Measurements from ENCODE around the gene CSF2. TPM values are rescaled to one million over a fixed set of nuclear protein-coding genes. Genes with fewer than 3 reads are reported as not detected.
"Not testable (repeated sequence)": the region's sequence is repeated elsewhere in the genome, so short reads cannot be mapped to it uniquely, and the experiment has no call there.

Gene CSF2
- total RNA-seq, 1 donor from 2014 or later: not detected

DNA sequence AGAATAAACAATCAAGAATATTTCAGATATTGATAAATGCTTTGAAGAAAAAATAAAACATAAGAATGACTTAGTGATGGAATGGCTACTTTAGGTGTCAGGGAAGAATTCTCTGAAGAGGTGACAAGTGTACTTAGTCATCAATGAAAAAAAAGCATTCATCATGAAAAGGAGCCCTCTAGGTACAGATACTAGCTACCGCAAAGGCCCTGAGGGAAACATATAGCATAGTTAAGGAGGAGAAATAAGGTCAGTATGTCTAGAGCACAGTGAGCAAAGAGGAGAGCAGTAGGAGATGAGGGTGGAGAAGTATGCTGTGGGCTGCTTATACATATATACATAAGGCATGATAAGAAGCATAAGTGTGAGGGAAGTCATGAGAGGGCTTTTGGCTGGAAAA is 41.8 kb downstream of the CSF2 start:
- TF ChIP-seq, protein P1, sequence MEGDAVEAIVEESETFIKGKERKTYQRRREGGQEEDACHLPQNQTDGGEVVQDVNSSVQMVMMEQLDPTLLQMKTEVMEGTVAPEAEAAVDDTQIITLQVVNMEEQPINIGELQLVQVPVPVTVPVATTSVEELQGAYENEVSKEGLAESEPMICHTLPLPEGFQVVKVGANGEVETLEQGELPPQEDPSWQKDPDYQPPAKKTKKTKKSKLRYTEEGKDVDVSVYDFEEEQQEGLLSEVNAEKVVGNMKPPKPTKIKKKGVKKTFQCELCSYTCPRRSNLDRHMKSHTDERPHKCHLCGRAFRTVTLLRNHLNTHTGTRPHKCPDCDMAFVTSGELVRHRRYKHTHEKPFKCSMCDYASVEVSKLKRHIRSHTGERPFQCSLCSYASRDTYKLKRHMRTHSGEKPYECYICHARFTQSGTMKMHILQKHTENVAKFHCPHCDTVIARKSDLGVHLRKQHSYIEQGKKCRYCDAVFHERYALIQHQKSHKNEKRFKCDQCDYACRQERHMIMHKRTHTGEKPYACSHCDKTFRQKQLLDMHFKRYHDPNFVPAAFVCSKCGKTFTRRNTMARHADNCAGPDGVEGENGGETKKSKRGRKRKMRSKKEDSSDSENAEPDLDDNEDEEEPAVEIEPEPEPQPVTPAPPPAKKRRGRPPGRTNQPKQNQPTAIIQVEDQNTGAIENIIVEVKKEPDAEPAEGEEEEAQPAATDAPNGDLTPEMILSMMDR (conservative IDR thresholded peaks at IDR 0.05): no peak
- no peak overlapping the region for H3K4me3 Mint-ChIP-seq
- peaks cover 6% of the 10 kb centered on the region for H3K27me3 Mint-ChIP-seq

DNA sequence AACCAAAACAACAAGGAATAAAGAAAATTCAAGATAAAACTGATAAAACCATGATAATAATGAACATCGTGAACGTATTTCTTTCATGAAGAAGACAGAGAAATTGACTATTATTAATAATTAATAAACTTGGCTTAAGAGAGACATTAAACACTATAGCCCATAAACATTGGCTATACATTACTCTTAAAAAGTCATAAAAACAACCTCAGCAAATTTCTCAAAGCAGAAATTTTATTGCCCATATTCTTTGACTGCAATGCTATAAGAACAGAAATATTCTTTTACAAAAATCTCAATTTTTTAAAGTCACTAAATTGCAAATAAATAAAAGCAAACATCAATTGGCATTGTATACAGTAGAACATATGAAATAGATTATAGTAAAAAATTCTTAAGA is 42.5 kb downstream of the CSF2 start:
- H3K4me1 Mint-ChIP-seq (ENCODE audit: unreplicated experiment): no peaks in the 10 kb centered on the region
- no peak for DNase-seq (ENCODE audit: extremely low spot score, unreplicated experiment)
- TF ChIP-seq, protein P1 (conservative IDR thresholded peaks at IDR 0.05): no peak

More for the DNA sequence above, 41.8 kb downstream of the CSF2 start:
- no peaks in the 10 kb centered on the region for H3K9me3 Mint-ChIP-seq
- no peaks in the 10 kb centered on the region for H3K36me3 Mint-ChIP-seq
- no peak overlapping the region for H3K27ac Mint-ChIP-seq
- no peak for DNase-seq (ENCODE audit: extremely low spot score, unreplicated experiment)
- H3K4me1 Mint-ChIP-seq (ENCODE audit: unreplicated experiment): no peaks in the 10 kb centered on the region

DNA sequence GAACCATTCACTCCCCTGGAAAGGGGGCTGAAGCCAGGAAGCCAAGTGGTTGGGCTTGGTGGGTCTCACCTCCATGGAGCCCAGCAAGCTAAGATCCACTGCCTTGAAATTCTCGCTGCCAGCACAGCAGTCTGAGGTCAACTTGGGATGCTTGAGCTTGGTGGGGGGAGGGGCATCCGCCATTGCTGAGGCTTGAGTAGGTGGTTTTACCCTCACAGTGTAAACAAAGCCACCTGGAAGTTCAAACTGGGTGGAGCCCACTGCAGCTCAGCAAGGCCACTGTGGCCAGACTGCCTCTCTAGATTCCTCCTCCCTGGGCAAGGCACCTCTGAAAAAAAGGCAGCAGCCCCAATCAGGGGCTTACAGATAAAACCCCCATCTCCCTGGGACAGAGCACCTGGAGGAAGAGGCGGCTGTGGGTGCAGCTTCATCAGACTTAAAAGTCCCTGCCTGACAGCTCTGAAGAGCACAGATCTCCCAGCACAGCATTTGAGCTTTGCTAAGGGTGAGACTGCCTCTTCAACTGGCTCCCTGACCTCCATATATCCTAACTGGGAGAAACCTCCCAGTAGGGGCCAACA is 43.4 kb downstream of the CSF2 start:
- not testable (repeated sequence) for H3K4me3 Mint-ChIP-seq; DNase-seq (ENCODE audit: extremely low spot score, unreplicated experiment)

More for the DNA sequence above, 42.5 kb downstream of the CSF2 start:
- Mint-ChIP-seq H3K27ac (no peak overlapping the region), H3K9me3 (no peaks in the 10 kb centered on the region), H3K27me3 (peaks cover 13% of the 10 kb centered on the region), H3K36me3 (no peaks in the 10 kb centered on the region), H3K4me3 (no peak overlapping the region)

DNA sequence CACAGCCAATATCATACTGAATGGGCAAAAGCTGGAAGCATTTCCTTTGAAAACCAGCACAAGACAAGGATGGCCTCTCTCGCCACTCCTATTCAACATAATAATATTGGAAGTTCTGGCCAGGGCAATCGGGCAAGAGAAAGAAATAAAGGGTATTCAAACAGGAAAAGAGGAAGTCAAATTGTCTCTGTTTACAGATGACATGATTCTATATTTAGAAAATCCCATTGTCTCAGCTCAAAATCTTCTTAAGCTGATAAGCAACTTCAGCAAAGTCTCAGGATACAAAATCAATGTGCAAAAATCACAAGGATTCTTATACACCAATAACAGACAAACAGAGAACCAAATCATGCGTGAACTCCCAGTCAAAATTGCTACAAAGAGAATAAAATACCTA is 47.1 kb downstream of the CSF2 start:
- not testable (repeated sequence) for H3K36me3 Mint-ChIP-seq; H3K27ac Mint-ChIP-seq; H3K4me1 Mint-ChIP-seq (ENCODE audit: unreplicated experiment); H3K4me3 Mint-ChIP-seq; DNase-seq (ENCODE audit: extremely low spot score, unreplicated experiment); H3K9me3 Mint-ChIP-seq
- peaks cover 28% of the 10 kb centered on the region for H3K27me3 Mint-ChIP-seq

More for the DNA sequence above, 43.4 kb downstream of the CSF2 start:
- not testable (repeated sequence) for H3K4me1 Mint-ChIP-seq (ENCODE audit: unreplicated experiment); H3K36me3 Mint-ChIP-seq; H3K9me3 Mint-ChIP-seq; H3K27ac Mint-ChIP-seq
- peaks cover 20% of the 10 kb centered on the region for H3K27me3 Mint-ChIP-seq

DNA sequence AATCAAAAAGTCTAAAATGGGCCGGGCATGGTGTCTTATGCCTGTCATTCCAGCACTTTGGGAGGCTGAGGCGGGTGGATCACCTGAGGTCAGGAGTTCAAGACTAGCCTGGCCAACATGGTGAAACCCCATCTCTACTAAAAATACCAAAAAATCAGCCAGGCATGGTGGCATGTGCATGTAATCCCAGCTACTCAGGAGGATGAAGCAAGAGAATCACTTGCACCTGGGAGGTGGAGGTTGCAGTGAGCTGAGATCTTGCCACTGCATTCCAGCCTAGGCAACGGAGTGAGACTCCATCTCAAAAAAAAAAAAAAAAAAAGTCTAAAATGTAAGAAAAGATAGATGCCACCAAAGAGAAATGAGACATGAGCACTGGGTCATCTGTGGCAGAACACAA is 49.4 kb downstream of the CSF2 start:
- DNase-seq (ENCODE audit: extremely low spot score, unreplicated experiment); H3K4me3 Mint-ChIP-seq; H3K36me3 Mint-ChIP-seq; H3K4me1 Mint-ChIP-seq (ENCODE audit: unreplicated experiment); H3K27ac Mint-ChIP-seq: not testable (repeated sequence)
- Mint-ChIP-seq H3K27me3 (peaks cover 42% of the 10 kb centered on the region), H3K9me3 (peaks cover 11% of the 10 kb centered on the region)

DNA sequence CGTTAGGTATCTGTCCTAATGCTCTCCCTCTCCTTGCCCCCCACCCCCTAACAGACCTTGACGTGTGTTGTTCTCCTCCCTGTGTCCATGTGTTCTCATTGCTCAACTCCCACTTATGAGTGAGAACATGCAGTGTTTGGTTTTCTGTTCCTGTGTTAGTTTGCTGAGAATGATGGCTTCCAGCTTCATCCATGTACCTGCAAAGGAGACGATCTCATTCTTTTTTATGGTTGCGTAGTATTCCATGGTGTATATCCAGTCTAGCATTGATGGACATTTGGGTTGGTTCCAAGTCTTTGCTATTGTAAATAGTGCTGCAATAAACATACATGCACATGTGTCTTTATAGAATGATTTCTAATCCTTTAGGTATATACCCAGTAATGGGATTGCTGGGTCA is 50.0 kb downstream of the CSF2 start:
- H3K27ac Mint-ChIP-seq; H3K36me3 Mint-ChIP-seq; H3K4me3 Mint-ChIP-seq; DNase-seq (ENCODE audit: extremely low spot score, unreplicated experiment); H3K4me1 Mint-ChIP-seq (ENCODE audit: unreplicated experiment): not testable (repeated sequence)
- peaks cover 13% of the 10 kb centered on the region for H3K9me3 Mint-ChIP-seq
- H3K27me3 Mint-ChIP-seq: peaks cover 48% of the 10 kb centered on the region

Other genes starting within 250 kb of the CSF2 start
- gene MEIKIN, start 128.1 kb upstream of the CSF2 start, total RNA-seq (ENCODE audit: low replicate concordance): not detected in 2 replicates
- gene ACSL6, start 62.1 kb upstream of the CSF2 start, total RNA-seq (ENCODE audit: low replicate concordance): 0.97 and 2.8 TPM in 2 replicates
- gene IL3, start 13.1 kb upstream of the CSF2 start, total RNA-seq (ENCODE audit: low replicate concordance): not detected in 2 replicates
- 38.5 and 56.3 TPM in 2 replicates for gene P4HA2, start 154.1 kb downstream of the CSF2 start, total RNA-seq (ENCODE audit: low replicate concordance)
- 40.0 and 43.8 TPM in 2 replicates for gene PDLIM4, start 183.9 kb downstream of the CSF2 start, total RNA-seq (ENCODE audit: low replicate concordance)
- 1.3 and 2.0 TPM in 2 replicates for gene SLC22A4, start 220.6 kb downstream of the CSF2 start, total RNA-seq (ENCODE audit: low replicate concordance)